HK-2 (cell line): ENCODE measurements around the gene MRPL55.

Source experiments
- DNase-seq: peaks from one replicate; pipeline ENCODE4 v3.0.0-alpha.2; 2018; ENCODE audit not compliant: unreplicated experiment

The MRPL55 gene

GRCh38 chr1:228101994-228102790 is 6.9 kb downstream of the MRPL55 start:
- DNase-seq, result peak; percentile 76

GRCh38 chr1:228101614-228101993 is 7.5 kb downstream of the MRPL55 start:
- DNase-seq, result no peak

GRCh38 chr1:228100822-228101613 is 8.1 kb downstream of the MRPL55 start:
- no peak for DNase-seq

- DNase-seq, result no peak
Observed at GRCh38 chr1:228099331-228099732, 9.8 kb downstream of the MRPL55 start.

- DNase-seq, result no peak
Observed at GRCh38 chr1:228098323-228098931, 10.7 kb downstream of the MRPL55 start.

GRCh38 chr1:228097333-228098081 is 11.6 kb downstream of the MRPL55 start:
- DNase-seq, result peak; percentile 8

- DNase-seq, result no peak
Observed at GRCh38 chr1:228096416-228097332, 12.4 kb downstream of the MRPL55 start.

GRCh38 chr1:228095938-228096337 is 13.2 kb downstream of the MRPL55 start:
- peak; percentile 1 for DNase-seq

- DNase-seq, result no peak
Observed at GRCh38 chr1:228095161-228095560, 13.9 kb downstream of the MRPL55 start.

- no peak for DNase-seq
Observed at GRCh38 chr1:228094432-228095016, 14.6 kb downstream of the MRPL55 start.

GRCh38 chr1:228093050-228093906 is 15.8 kb downstream of the MRPL55 start:
- DNase-seq, result no peak

GRCh38 chr1:228092342-228093049 is 16.6 kb downstream of the MRPL55 start:
- no peak for DNase-seq

- no peak for DNase-seq
Observed at GRCh38 chr1:228091084-228091483, 18.0 kb downstream of the MRPL55 start.

- DNase-seq, result no peak
Observed at GRCh38 chr1:228090613-228091081, 18.5 kb downstream of the MRPL55 start.

- DNase-seq, result no peak
Observed at GRCh38 chr1:228089519-228090380, 19.3 kb downstream of the MRPL55 start.

- DNase-seq, result no peak
Observed at GRCh38 chr1:228088586-228089498, 20.3 kb downstream of the MRPL55 start.
